Esophagus squamous epithelium (tissue), 5 donors: ENCODE measurements around the gene SNX9. TPM values are rescaled to one million over a fixed set of nuclear protein-coding genes. Genes with fewer than 3 reads are reported as not detected.

Source experiments
- DNase-seq: peaks from one replicate; lab custom pipeline; 2025; lab: John Stamatoyannopoulos, UW
- H3K27ac ChIP-seq, 4 donors: fragments of 200-600 bp; sonication (generic); one replicate each; pipeline ENCODE4 v1.5.1; 2016 to 2019; ENCODE audit warnings: mild to moderate bottlenecking in 1 of 4
- H3K27me3 ChIP-seq, 4 donors: fragments of 200-600 bp; sonication (generic); 1 replicate in 3 of 4; 2 replicates in 1 of 4; pipeline versions ENCODE4 v1.5.1 to v1.6.0; 2017 to 2021; ENCODE audit warnings: antibody characterized with exemption in 1 of 4
- H3K36me3 ChIP-seq, 3 donors: fragments of 200-600 bp; sonication (generic); one replicate each; pipeline ENCODE4 v1.5.1; 2016 to 2019
- H3K4me1 ChIP-seq, 3 donors: fragments of 200-600 bp; sonication (generic); one replicate each; pipeline ENCODE4 v1.5.1; 2017 to 2019
- H3K4me3 ChIP-seq, 4 donors: fragments of 200-600 bp; sonication (generic); 1 replicate in 3 of 4; 2 replicates in 1 of 4; pipeline ENCODE4 v1.5.1; 2016 to 2019; ENCODE audit warnings: mild to moderate bottlenecking in 2 of 4, moderate library complexity in 1 of 4
- H3K9me3 ChIP-seq, 3 donors: fragments of 200-600 bp; sonication (generic); one replicate each; pipeline ENCODE4 v1.5.1; 2016 to 2019
- POLR2A ChIP-seq, 4 donors: fragments of 450-650 bp; IDR thresholded peaks; one replicate each; pipeline ENCODE4 v1.6.1; 2017; ENCODE audit warnings: antibody characterized with exemption in 4 of 4, mild to moderate bottlenecking in 4 of 4, moderate library complexity in 3 of 4
- WGBS, 2 donors: methylation state at CpG; one replicate each; pipeline ENCODE4 v1.1.5; 2018; 5-methylcytosine and 5-hydroxymethylcytosine counted together
- intact Hi-C: fragments of 100-400 bp; cut with DNase I; formaldehyde crosslinking; loops from one replicate; pipeline ENCODE4 v1.15.0; 2022
- total RNA-seq, 4 donors: library from RNA; depleted of rRNA; stranded (reverse); fragments of >200 nt; gene quantifications; one replicate each; pipeline ENCODE4 v1.1.0, GENCODE V29; 2016
- TF ChIP-seq, protein P1 (sequence below), 6 experiments: fragments of 450-650 bp in 4 of 6; fragments of 200-600 bp in 2 of 6; sonication (generic) in 2 of 6; IDR thresholded peaks; one replicate each; pipeline ENCODE4 v1.5.1; 2016 to 2019; ENCODE audit warnings: antibody characterized with exemption in 6 of 6, mild to moderate bottlenecking in 4 of 6, moderate library complexity in 4 of 6
- donor health status: DM: yes; HTN: yes; CAD: no.

The SNX9 gene
- total RNA-seq, 4 donors from 2014 or later: 19.9 to 39.9 (median 33.5) TPM

DNA sequence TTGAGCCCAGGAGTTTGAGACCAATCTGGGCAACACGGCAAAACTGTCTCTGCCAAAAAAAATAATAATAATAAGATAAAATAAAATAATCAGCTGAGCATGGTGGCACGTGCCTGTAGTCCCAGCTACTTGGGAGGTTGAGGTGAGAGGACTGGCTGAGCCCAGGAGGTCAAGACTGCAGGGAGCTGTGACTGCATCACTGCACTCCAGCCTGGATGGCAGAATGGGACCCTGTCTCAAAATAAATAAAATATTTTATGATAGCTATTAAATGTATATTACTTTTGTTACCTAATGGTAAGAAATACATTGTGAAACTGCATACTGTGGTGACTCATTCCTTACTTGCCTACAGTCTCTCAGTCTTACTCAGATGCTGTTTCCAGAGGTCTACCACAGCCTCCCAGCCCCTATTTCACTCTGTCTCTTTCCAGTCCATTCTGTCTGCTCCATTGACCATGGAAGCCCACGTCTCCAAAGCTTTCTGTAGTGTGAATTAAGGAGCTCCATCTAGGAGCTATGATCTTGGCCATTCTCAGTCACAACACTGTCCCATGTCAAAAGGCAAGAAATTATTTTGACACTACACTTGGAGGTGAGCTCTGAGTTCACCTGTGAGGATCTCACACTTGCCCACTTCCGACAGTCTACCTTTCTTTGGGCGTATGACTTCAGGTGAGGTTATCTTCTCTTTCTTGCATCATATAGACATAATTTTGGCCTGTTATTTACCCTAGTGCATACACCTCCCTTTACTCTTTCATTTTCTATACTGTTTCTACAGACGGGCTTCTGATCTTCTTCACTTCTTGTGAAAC, 22.4 kb upstream of the SNX9 start:
- Histone ChIP-seq H3K4me3 (no peak overlapping the region), H3K27ac (no peak overlapping the region), H3K36me3 (no peaks in the 10 kb centered on the region), H3K27me3 (peaks cover 0 to 3% (median 0%) of the 10 kb centered on the region in 4 donors), H3K4me1 (no peaks in the 10 kb centered on the region), H3K9me3 (no peaks in the 10 kb centered on the region)
- intact Hi-C loops: no loop called here
- DNase-seq: no peak
- TF ChIP-seq, protein P1, sequence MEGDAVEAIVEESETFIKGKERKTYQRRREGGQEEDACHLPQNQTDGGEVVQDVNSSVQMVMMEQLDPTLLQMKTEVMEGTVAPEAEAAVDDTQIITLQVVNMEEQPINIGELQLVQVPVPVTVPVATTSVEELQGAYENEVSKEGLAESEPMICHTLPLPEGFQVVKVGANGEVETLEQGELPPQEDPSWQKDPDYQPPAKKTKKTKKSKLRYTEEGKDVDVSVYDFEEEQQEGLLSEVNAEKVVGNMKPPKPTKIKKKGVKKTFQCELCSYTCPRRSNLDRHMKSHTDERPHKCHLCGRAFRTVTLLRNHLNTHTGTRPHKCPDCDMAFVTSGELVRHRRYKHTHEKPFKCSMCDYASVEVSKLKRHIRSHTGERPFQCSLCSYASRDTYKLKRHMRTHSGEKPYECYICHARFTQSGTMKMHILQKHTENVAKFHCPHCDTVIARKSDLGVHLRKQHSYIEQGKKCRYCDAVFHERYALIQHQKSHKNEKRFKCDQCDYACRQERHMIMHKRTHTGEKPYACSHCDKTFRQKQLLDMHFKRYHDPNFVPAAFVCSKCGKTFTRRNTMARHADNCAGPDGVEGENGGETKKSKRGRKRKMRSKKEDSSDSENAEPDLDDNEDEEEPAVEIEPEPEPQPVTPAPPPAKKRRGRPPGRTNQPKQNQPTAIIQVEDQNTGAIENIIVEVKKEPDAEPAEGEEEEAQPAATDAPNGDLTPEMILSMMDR (IDR thresholded peaks at IDR 0.05): no peak
- no peak for TF ChIP-seq POLR2A (IDR thresholded peaks at IDR 0.05)
- 69 to 73% methylated on average over 6 of the region's 6 CpGs for WGBS, 2 donors

DNA sequence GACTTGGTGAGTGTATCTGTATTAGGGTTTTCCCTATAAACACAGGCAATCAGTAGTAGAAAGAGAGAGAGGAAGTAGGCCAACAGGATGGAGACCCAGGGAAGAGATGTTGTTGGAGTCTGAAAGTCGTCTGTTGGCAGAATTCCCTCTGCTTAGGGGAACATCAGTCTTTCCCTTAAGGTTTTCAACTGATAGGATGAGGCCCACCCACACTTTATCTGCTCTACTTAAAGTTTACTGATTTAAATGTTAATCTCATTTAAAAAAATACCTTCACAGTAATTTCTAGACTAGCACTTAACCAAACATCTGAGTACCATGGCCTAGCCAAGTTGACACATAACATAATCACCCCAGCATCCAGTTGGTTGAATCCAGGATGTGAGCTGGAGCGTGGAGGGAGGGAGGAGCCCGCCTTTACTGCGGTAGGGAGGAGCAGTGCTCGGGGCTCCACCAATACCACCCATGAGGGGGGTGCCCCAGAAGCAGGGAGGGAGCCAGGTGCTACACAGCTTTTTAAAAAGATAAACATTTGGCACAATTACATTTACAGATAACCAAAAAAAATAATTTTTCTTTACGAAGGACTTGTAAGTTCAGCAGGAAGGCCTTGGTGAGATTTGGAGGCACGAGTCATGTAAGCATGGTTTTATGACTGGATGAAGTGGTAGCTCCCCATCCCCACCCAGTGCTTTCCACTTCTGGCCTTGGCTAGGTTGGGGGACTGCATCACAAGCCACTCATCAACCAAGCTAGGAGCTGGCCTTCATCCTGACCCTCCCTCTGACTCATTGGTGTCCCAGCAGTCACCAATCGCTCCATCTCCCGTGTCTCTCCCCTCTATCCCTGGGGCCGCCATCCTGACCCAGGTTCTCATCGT, 18.4 kb upstream of the SNX9 start:
- no peaks in the 10 kb centered on the region for H3K4me1 ChIP-seq
- WGBS, 2 donors: 84 to 89% methylated on average over 11 of the region's 11 CpGs
- no peaks in the 10 kb centered on the region for H3K9me3 ChIP-seq
- no peak overlapping the region for H3K4me3 ChIP-seq
- no peak overlapping the region for H3K27ac ChIP-seq
- intact Hi-C loops: no loop called here
- no peaks in the 10 kb centered on the region for H3K27me3 ChIP-seq
- TF ChIP-seq POLR2A (IDR thresholded peaks at IDR 0.05): no peak
- TF ChIP-seq, protein P1 (IDR thresholded peaks at IDR 0.05): no peak
- no peaks in the 10 kb centered on the region for H3K36me3 ChIP-seq
- DNase-seq: no peak

DNA sequence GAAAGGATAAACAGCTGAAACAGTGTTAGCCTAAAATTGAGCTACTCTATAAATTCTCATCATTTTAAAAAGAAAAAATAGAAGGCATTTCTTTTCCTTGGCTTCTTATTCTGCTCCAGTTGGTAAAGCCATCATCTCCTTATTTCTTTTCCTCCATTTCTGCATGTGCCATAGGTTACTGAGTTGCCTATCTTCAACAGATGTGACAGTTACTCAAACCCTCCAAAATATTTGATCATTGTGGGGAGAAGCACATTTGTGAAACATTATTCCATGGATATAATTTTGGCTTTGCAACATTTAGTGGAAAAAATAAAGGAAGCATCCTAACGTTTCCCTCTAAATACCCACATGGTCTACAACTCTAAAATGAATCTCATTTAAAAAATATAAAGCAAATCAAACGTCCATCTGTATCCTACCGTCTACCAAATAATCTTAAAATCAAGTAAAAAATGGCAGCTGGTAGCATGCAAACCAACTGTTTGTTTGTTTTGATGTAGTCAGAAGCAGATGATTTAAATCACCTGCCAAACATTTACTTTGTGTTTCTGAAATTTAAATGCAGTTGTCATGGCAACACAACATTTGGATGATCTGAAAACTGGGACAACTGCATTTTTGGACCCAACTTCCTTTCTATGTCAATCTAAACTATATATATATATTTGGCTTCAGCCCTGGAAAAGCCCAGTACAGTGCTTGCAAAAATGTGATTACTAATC, 16.8 kb upstream of the SNX9 start:
- 67 to 70% methylated on average over 3 of the region's 3 CpGs for WGBS, 2 donors
- H3K36me3 ChIP-seq: no peaks in the 10 kb centered on the region
- intact Hi-C loops: no loop called here

DNA sequence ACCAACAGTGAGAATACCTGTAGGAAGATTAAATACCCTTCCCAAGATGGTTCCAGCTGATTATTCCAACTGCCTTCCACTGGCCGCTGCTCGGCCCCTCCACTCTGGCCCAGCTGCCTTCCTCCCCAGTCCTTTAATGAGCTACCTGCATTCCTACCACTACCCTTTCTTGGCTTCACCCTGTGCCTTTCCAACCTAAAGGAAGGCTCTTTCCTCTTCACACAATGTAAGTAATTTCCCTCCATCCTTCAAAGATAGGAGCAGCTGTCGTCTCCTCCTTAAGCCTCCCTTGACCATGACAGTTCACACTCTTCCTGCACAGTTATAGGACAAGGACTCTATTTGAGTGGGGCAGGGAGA, 16.2 kb upstream of the SNX9 start:
- Histone ChIP-seq H3K36me3 (no peaks in the 10 kb centered on the region), H3K27ac (no peak overlapping the region), H3K4me1 (no peaks in the 10 kb centered on the region), H3K9me3 (no peaks in the 10 kb centered on the region), H3K27me3 (no peaks in the 10 kb centered on the region), H3K4me3 (no peak overlapping the region)
- DNase-seq: no peak
- intact Hi-C loops: no loop called here
- TF ChIP-seq POLR2A (IDR thresholded peaks at IDR 0.05): no peak
- TF ChIP-seq, protein P1 (IDR thresholded peaks at IDR 0.05): no peak
- WGBS, 2 donors: 88 to 94% methylated on average over 3 of the region's 3 CpGs

More for the DNA sequence above, 16.8 kb upstream of the SNX9 start:
- Histone ChIP-seq H3K27me3 (no peaks in the 10 kb centered on the region), H3K27ac (no peak overlapping the region), H3K4me3 (no peak overlapping the region), H3K4me1 (no peaks in the 10 kb centered on the region), H3K9me3 (no peaks in the 10 kb centered on the region)
- TF ChIP-seq POLR2A (IDR thresholded peaks at IDR 0.05): no peak
- TF ChIP-seq, protein P1 (IDR thresholded peaks at IDR 0.05): no peak
- no peak for DNase-seq
